Upper lobe of right lung (tissue), 1 donor: ENCODE measurements around the gene TSC2. TPM values are rescaled to one million over a fixed set of nuclear protein-coding genes. Genes with fewer than 3 reads are reported as not detected.

Source experiments
- ATAC-seq: fragments of 200-7000 bp; cut with Tn5 transposase; one replicate; pipeline ENCODE4 v1.9.1; 2020; ENCODE audit warnings: mild to moderate bottlenecking, moderate library complexity
- DNase-seq: peaks from one replicate; pipeline ENCODE4 v3.0.0-alpha.2; 2020
- H3K27ac ChIP-seq: fragments of 200-600 bp; one replicate; pipeline ENCODE4 v1.8.0; 2022
- H3K27me3 ChIP-seq: fragments of 200-600 bp; one replicate; pipeline ENCODE4 v1.8.0; 2022; ENCODE audit warnings: mild to moderate bottlenecking
- H3K36me3 ChIP-seq: fragments of 200-600 bp; one replicate; pipeline ENCODE4 v1.8.0; 2022
- H3K4me1 ChIP-seq: fragments of 200-600 bp; one replicate; pipeline ENCODE4 v1.8.0; 2022
- H3K4me3 ChIP-seq: fragments of 200-600 bp; one replicate; pipeline ENCODE4 v1.8.0; 2022; ENCODE audit warnings: mild to moderate bottlenecking
- H3K9me3 ChIP-seq: fragments of 200-600 bp; one replicate; pipeline ENCODE4 v1.8.0; 2022
- CTCF ChIP-seq: fragments of 200-600 bp; IDR thresholded peaks from one replicate; pipeline ENCODE4 v1.8.0; 2022; ENCODE audit warnings: antibody characterized with exemption
- intact Hi-C: fragments of 100-400 bp; cut with DNase I; formaldehyde crosslinking; loops from one replicate; pipeline ENCODE4 v1.11.0; 2022
- total RNA-seq: library from RNA; stranded (reverse); fragmentation: NEBNext Ultra II Directional; extraction: Animal tissue kit (Norgen Biotek cat#: 25700); gene quantifications from one replicate; pipeline ENCODE4 v1.2.1, GENCODE V29; 2021
- donor health status: DM: no; HTN: yes; CAD: no; lungs with severe emphysema.

The TSC2 gene
- total RNA-seq, 1 donor from 2014 or later = 119 TPM

- H3K4me3 ChIP-seq = no peak overlapping the region
- no peaks in the 10 kb centered on the region for H3K9me3 ChIP-seq
- H3K27ac ChIP-seq = no peak overlapping the region
- no peak for DNase-seq
- H3K36me3 ChIP-seq = peaks cover 79% of the 10 kb centered on the region
- H3K4me1 ChIP-seq = peaks cover 2% of the 10 kb centered on the region
- no peaks in the 10 kb centered on the region for H3K27me3 ChIP-seq
- intact Hi-C loops = no loop called here
- no peak for TF ChIP-seq CTCF
- ATAC-seq = no peak
These were observed 39.3 kb downstream of the TSC2 start for GRCh38 chr16:2086812-2087747.

- ATAC-seq (no peak), DNase-seq (no peak)
- no peak for TF ChIP-seq CTCF
- H3K27ac ChIP-seq = no peak overlapping the region
- H3K4me1 ChIP-seq = no peaks in the 10 kb centered on the region
- no peaks in the 10 kb centered on the region for H3K27me3 ChIP-seq
- no peaks in the 10 kb centered on the region for H3K9me3 ChIP-seq
- H3K4me3 ChIP-seq = no peak overlapping the region
- peaks cover 80% of the 10 kb centered on the region for H3K36me3 ChIP-seq
- intact Hi-C loops = no loop called here
These were observed 40.2 kb downstream of the TSC2 start for GRCh38 chr16:2087748-2088631.

GRCh38 chr16:2088759-2089358, 41.1 kb downstream of the TSC2 start:
- H3K36me3 ChIP-seq = peaks cover 81% of the 10 kb centered on the region
- TF ChIP-seq CTCF = no peak
- no peaks in the 10 kb centered on the region for H3K9me3 ChIP-seq
- no peak overlapping the region for H3K4me3 ChIP-seq
- H3K27ac ChIP-seq = no peak overlapping the region
- H3K4me1 ChIP-seq = no peaks in the 10 kb centered on the region
- ATAC-seq (no peak), DNase-seq (no peak)
- intact Hi-C loops = no loop called here
- H3K27me3 ChIP-seq = no peaks in the 10 kb centered on the region

- intact Hi-C loops = no loop called here
- no peaks in the 10 kb centered on the region for H3K4me1 ChIP-seq
- H3K36me3 ChIP-seq = peaks cover 86% of the 10 kb centered on the region
- H3K9me3 ChIP-seq = no peaks in the 10 kb centered on the region
- DNase-seq = no peak
- no peaks in the 10 kb centered on the region for H3K27me3 ChIP-seq
- ATAC-seq = no peak
- peak overlapping the region; percentile 36 for H3K27ac ChIP-seq
- H3K4me3 ChIP-seq = no peak overlapping the region
- no peak for TF ChIP-seq CTCF
These were observed 42.1 kb downstream of the TSC2 start for GRCh38 chr16:2089706-2090480.

- H3K27ac ChIP-seq = peak overlapping the region; percentile 36
These were observed 42.6 kb downstream of the TSC2 start for GRCh38 chr16:2090481-2090776.

More at GRCh38 chr16:2090481-2090776, 42.6 kb downstream of the TSC2 start:
- Histone ChIP-seq H3K9me3 (no peaks in the 10 kb centered on the region), H3K4me3 (no peak overlapping the region), H3K36me3 (peaks cover 86% of the 10 kb centered on the region), H3K4me1 (no peaks in the 10 kb centered on the region), H3K27me3 (no peaks in the 10 kb centered on the region)
- TF ChIP-seq CTCF = no peak
- ATAC-seq = no peak
- DNase-seq = no peak
- intact Hi-C loops = no loop called here
